NCI-H345 treated with DMSO at 0.1 percent for 48 hours (cell line): ENCODE results near the gene CALHM2.

Experiments
- DNase-seq: peaks from one replicate; lab custom pipeline; 2025; ENCODE audit not compliant: unreplicated experiment; lab: John Stamatoyannopoulos, UW

Gene CALHM2

GRCh38 chr10:103476046-103476768, 24.0 kb upstream of the CALHM2 start:
- no peak for DNase-seq

GRCh38 chr10:103475437-103475836, 23.3 kb upstream of the CALHM2 start:
- no peak for DNase-seq

GRCh38 chr10:103474077-103474476, 21.9 kb upstream of the CALHM2 start:
- no peak for DNase-seq

- DNase-seq: no peak
Measured at GRCh38 chr10:103473261-103473671, 21.1 kb upstream of the CALHM2 start.

GRCh38 chr10:103472005-103472404, 19.8 kb upstream of the CALHM2 start:
- no peak for DNase-seq

- no peak for DNase-seq
Measured at GRCh38 chr10:103470761-103471653, 18.8 kb upstream of the CALHM2 start.

- no peak for DNase-seq
Measured at GRCh38 chr10:103469201-103469600, 17.0 kb upstream of the CALHM2 start.

- no peak for DNase-seq
Measured at GRCh38 chr10:103467406-103467805, 15.2 kb upstream of the CALHM2 start.

- DNase-seq: no peak
Measured at GRCh38 chr10:103466734-103467133, 14.6 kb upstream of the CALHM2 start.

- DNase-seq: no peak
Measured at GRCh38 chr10:103465411-103466179, 13.4 kb upstream of the CALHM2 start.

- DNase-seq: no peak
Measured at GRCh38 chr10:103463499-103463898, 11.3 kb upstream of the CALHM2 start.

GRCh38 chr10:103459615-103460014, 7.4 kb upstream of the CALHM2 start:
- no peak for DNase-seq

GRCh38 chr10:103458720-103459119, 6.5 kb upstream of the CALHM2 start, which contains the start of gene CALHM1:
Gene CALHM1, minus strand, starts transcription at chr10:103458900. Its CDS starts 149 bp downstream, at chr10:103458751.
- no peak for DNase-seq

GRCh38 chr10:103457896-103458583, 5.9 kb upstream of the CALHM2 start:
- DNase-seq: no peak

GRCh38 chr10:103457176-103457712, 5.1 kb upstream of the CALHM2 start:
- no peak for DNase-seq

- no peak for DNase-seq
Measured at GRCh38 chr10:103456074-103456660, 4.0 kb upstream of the CALHM2 start.

- DNase-seq: no peak
Measured at GRCh38 chr10:103455235-103455634, 3.1 kb upstream of the CALHM2 start.

GRCh38 chr10:103454026-103454425, 1.9 kb upstream of the CALHM2 start:
- DNase-seq: no peak

- no peak for DNase-seq
Measured at GRCh38 chr10:103452506-103453230, 498 bp upstream of the CALHM2 start.
